Activated CD4-positive, alpha-beta T cell treated with anti-CD3 and anti-CD28 coated beads for 1 hour (primary cell): ENCODE measurements around the gene ADAMTS6.
"Not testable (repeated sequence)": the region's sequence is repeated elsewhere in the genome, so short reads cannot be mapped to it uniquely, and the experiment has no call there.

Experiments used
- DNase-seq: peaks from one replicate; pipeline ENCODE4 v3.0.0-alpha.2; 2020

Gene ADAMTS6, protein sequence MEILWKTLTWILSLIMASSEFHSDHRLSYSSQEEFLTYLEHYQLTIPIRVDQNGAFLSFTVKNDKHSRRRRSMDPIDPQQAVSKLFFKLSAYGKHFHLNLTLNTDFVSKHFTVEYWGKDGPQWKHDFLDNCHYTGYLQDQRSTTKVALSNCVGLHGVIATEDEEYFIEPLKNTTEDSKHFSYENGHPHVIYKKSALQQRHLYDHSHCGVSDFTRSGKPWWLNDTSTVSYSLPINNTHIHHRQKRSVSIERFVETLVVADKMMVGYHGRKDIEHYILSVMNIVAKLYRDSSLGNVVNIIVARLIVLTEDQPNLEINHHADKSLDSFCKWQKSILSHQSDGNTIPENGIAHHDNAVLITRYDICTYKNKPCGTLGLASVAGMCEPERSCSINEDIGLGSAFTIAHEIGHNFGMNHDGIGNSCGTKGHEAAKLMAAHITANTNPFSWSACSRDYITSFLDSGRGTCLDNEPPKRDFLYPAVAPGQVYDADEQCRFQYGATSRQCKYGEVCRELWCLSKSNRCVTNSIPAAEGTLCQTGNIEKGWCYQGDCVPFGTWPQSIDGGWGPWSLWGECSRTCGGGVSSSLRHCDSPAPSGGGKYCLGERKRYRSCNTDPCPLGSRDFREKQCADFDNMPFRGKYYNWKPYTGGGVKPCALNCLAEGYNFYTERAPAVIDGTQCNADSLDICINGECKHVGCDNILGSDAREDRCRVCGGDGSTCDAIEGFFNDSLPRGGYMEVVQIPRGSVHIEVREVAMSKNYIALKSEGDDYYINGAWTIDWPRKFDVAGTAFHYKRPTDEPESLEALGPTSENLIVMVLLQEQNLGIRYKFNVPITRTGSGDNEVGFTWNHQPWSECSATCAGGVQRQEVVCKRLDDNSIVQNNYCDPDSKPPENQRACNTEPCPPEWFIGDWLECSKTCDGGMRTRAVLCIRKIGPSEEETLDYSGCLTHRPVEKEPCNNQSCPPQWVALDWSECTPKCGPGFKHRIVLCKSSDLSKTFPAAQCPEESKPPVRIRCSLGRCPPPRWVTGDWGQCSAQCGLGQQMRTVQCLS (N-terminal part only)

DNA sequence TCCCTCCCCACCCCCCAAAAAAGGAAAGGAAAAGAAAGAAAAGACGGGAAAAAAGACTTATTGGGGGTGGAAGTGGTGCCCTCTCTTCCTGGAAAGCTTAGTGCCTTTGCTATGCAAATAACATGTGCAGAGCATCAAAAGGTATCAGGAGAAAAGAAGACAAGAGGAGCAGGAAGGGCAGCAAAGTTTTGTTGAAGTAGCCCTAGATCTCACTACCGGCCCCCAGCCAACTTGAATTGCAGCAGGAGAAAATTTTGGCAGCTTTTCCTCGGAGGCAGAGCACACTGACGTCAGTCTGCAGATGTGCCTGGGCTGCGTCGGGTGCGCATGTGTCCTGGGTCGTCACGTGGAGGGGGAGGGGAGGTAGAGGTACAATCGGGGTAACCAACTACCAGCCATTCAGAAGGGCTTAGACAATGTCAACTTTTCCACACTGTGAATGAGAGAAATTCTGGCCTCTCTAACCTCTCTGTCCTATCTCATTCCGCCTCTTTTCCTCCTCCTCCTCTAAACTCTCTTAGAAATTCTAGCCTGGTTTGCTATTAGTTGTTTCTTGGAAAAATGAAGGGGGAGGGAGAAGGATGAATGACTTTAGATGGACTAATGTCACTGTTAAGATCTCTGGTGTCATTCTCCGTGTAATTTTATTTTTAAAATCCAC lies at the start of gene ADAMTS6:
Gene ADAMTS6, minus strand, starts transcription at position 286 of the 661 bp plus-strand sequence. CDS start 8,247 bp downstream, outside the sequence.
- DNase-seq: peak; percentile 66

DNA sequence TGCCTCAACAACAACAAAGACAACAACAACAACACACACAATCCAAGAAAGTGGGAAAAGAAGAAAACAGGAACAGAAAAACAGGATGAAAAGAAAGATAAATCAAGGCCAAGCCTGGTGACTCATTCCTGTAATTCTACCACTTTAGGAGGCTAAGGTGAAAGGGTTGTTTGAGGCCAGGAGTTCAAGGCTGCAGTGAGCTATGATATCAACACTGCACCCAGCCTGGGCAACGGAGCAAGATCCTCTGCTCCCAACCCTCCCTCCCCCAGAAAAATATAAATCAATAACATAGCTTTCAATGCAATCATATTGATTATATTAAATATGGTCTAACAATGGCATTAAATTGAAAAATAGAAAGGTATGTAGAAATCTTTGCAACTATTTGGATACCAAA lies 49.2 kb upstream of the ADAMTS6 start:
- DNase-seq: no peak

DNA sequence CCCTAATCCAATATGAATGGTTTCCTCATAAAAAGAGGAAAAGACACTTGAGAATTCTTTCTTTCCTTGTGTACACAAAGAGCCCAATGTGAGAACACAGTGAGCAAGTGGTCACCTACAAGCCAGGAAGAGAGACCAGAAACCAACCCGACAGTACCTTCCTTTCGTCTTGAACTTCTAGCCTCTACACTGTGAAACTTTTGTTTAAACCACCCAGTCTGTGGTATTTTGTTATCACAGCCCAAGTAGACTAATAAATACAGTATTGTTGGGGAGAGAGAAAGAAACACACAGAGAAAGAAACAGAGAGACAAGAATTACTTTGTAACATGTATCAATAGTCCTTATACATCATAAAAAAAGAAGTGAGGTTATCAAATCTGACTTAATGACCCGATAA lies 44.0 kb upstream of the ADAMTS6 start:
- DNase-seq: no peak

DNA sequence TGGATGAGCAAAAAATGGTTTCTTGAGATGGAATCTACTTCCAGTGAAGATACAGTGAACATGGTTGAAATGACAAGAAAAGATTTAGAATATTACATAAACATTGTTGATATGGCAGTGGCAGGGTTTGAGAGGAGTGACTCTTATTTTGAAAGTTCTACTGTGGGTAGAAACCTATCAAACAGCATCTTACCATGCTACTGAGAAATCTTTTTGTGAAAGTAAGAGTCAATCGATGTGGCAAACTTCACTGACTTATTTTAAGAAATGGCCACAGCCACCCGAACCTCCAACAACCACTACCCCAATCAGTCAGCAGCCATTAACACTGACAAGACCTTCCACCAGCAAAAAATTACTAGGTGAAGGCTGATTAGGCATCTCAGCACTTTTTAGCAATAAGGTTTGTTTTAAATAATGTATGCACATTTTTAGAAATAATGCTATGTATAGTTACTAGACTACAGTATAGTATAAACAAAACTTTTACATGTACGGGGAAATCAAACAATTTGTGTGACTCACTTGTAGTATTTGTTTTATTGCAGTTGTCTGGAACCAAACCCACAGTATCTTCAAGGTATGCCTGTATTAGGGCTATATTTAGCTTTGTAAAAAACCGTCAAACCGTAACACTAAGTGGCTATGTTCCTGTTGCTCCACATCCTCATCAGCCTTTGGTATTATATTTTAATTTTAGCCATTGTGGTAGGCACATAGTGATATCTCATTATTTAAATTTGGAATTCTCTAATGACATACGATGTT lies 30.6 kb upstream of the ADAMTS6 start:
- no peak for DNase-seq

DNA sequence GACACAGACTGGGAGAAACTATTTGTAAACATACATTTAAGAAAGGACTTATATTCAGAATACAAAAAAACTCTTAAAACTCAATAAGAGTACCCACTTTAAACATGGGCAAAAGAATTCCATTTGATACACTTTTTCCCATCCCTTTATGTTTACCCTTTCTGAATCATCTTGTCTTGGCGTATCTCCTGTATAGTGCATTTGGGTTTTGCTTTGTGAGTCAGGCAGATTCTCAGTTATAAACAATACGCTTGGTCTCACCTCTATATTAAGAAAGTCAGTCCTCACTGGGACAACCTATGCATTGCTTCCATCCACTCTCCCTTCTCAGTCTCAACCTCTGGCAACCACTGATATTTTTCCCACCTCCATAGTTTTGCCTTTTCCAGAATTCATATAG lies 27.3 kb upstream of the ADAMTS6 start:
- DNase-seq: no peak

DNA sequence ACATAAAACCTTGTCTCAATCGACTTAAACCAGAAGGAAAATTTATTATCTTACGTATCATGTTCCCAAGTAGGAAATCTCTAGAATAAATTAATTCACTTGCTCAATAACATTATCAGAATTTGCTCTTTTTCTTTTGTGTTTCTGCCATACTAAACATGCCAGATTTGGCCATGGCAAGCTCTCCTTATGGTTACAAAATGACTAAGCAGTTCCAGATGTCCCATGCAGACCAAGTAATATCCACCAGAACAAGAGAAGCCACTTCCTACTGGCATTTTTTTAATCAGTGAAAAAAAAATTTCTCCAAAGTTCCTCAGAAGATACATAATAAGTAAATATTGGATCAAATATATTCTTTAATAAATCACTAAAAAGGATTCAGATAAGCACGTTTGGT lies 25.2 kb upstream of the ADAMTS6 start:
- DNase-seq: no peak

DNA sequence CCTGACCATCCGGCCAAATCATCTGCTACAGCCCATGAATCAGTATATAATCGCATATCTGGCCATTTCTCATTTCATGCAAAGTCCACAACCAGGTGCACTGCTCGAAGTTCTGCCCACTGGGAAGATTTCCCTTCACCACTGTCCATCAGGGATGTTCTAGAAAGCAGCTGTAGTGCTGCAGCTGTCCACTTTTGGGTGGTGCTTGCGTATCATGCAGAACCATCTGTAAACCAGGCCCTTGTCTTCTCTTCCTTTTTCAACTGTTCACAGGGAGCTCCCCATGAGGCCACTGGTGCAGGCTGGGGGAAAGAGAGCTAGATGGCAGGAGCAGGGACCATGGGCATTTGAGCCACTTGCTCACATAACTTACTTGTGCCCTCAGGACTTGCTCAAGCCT lies 7.4 kb upstream of the ADAMTS6 start:
- no peak for DNase-seq

DNA sequence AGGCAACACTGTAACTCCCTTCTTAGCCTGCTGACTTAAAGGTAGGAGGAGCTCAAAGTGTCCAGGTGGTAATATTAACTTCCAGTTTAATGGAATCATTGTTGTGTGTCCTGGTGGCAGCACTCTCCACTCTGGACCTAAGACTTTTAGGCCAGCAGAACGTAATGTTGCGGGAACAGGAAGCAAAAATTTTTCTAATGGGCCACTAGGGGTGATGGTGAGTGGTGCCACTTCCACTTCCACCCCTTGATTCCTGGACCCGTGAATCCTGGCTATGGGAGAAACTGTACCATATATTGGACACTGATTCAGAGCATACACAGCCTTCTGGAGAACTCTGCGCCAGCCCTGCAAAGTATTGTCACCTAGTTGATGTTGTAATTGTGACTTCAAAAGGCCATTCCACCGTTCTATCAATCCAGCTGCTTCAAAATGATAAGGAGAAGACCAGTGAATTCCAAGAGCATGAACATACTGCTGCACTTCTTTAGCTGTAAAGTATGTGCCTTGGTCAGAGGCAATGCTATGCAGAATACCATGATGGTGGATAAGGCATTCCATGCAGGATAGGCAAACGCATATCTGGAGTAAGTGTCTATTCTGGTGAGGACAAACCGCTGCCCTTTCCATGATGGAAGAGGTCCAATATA lies 6.4 kb upstream of the ADAMTS6 start:
- not testable (repeated sequence) for DNase-seq

DNA sequence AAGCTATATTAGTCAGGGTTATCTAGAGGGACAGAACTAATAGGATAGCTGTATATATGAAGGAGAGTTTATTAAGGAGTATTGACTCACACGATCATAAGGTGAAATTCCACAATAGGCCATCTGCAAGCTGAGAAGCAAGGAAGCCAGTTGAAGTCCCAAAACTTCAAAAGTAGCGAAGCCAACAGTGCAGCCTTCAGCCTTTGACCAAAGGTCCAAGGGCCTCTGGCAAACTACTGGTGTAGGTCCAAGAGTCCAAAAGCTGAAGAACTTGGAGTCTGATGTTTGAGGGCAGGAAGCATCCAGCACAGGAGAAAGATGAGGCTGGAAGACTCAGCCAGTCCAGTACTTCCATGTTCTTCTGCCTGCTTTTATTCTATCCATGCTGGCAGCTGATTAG lies 5.1 kb upstream of the ADAMTS6 start:
- DNase-seq: not testable (repeated sequence)

DNA sequence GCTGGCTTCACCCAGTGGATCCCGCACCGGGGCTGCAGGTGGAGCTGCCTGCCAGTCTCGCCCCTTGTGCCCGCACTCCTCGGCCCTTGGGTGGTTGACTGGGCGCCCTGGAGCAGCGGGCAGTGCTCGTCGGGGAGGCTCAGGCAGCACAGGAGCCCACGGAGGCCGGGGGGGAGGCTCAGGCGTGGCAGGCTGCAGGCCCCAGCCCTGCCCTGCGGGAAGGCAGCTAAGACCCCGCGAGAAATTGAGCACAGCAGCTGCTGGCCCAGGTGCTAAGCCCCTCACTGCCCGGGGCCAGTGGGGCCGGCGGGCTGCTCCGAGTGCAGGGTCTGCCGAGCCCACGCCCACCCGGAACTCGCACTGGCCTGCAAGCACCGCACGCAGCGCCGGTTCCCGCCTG lies 3.7 kb upstream of the ADAMTS6 start:
- no peak for DNase-seq

DNA sequence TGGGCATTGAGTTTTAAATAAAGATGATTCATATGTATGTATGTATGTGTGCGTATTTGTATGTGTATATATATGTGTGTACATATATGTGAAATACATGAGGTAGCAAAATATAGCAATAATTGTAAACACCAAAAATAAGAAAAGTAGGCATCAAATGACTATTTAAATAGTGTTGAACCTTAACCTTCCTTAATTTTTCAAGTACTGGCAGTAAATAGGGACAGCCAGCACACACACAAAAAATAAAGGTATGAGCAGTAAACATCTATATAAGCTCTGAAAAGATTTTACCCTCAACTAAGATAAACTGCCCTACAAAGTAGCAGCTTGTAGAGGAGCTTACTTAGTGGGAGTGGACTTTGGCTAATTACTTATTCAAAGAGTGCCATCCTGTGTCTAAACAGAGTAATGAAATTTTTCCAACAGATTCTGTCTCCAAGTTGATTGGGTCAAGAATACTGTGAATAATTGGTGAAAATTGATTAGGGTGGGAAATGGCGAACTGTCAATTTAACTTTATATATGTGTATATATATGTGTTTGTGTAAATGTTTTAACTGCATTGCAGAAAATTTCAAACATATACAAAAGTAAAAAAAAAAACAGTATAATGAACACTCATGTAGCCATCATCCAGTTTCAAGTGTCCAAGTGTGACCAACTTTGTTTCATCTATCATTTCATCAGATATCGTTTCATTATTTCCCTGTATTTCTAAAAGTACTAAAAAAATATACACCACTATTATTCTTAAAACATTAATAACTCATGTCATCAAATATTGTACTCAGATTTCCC lies 2.0 kb upstream of the ADAMTS6 start:
- no peak for DNase-seq

DNA sequence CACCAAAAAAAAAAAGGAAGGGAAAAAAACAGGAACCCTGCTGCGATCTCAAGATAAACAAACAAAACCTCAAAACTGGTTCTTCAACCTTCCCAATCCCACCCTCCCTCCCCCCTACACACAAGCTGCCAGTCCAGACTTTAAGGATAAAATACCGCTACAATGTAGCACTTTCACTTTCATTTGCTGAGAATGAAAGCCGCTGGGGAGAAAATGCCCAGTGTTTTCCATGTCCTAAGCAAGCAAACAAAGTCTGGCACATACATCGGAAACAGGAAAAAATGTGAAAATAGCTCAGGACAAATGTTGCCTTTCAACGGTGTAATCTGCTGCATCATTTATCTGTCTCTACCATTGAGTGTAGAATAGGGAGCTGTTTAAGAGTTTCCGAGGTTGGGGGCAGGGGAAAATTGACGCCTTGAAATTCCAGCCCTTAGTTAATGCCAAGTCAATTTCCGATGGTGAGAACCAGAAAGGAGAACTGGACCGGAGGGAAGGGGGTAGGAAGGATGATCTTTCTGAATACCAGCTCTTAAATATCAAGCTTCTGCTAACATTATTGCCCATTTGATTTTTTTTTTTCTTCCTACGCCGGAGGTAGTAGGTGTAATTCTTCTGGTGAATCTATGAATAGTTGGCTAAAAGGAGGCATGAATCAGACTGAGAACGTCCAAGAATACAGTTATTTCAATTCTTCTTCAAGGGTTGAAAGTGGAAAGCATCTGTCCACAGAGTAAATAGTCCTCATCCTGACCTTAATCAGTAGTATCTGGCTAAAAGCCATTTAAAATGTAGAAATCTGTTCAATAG lies 1.2 kb upstream of the ADAMTS6 start:
- no peak for DNase-seq

DNA sequence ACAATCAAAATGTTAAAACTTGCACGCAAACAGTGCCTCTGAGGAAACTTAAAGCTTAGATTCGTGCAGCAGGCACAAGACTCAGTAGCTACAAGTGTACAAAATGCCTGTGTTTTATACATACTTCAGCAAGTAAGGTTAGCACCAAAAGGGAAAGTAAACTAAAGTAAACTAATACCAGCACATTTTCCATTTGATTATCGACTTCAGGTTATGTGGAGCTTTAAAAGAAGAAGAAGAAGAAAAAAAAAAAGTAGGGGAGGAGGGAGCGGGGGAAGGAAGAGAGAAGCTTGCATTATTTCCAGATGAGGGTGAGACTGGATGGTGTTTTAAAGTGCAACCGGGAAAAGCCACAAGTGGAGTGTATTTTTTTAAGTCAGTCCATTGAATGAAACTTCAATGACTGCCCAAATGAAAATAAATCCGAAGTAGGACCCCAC lies 596 bp upstream of the ADAMTS6 start:
- DNase-seq: no peak

DNA sequence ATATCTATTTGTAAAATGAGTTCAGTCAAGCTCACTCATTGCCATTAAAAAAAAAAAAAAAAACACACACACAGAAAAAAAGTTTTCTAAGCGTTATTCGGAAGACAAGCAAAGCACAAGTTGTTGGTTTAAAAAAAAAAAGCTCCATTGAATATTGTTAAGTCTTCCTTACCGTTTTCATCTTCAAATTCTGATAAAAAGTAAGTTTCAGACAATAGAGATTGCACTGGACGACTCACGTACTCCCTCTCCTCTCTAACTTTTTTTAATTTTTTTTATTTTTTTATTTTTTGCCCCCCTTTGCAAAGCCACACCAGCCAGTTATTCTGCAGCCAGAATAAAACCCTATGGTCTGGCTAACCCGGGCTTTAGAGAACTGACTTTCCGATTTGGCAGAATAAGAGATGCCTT lies 544 bp downstream of the ADAMTS6 start:
- DNase-seq: no peak

DNA sequence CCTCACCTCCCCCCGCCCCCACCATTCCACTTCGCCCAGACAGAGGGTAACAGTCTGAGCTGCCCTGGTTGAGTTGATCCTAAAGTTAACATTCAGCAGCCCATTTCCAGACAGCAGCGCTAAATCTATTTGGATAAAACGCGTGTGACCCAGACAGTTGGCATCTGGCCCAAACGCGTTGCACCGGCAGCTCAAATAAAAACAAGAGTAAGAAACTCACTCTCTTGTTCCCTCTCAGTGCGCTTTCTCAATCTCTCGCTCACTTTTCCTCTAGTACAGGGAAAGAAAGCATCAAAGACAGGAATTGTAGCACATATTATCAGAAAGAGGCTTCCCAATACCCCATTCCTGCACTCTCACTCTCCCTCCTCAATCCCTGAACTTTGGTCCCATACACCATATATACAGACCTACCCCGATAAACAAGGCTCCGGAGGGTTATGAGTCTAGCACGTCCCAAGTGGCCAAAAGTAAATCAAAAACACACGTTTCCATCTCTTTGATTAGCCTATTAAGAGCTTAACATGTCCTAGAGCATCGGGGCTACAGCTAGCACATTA lies 1.3 kb downstream of the ADAMTS6 start:
- DNase-seq: no peak

DNA sequence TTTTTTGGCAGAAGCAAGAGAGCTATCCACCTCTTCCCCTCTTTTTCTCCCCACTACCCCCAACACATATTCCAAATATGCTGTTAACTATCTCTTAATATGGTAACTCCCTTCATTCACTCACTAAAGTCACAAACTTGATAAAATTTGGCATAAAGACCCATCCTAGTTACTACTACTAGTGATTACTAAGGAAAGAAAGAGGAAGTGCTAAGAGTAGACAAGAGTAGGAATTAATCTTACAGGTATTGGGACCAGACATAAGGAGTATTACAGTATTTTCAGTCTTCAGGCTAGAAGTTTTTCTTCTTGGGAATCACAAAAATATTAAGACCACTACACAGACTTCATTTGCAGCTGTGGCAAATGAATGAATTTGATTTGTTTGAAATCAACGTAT lies 2.2 kb downstream of the ADAMTS6 start:
- DNase-seq: no peak

DNA sequence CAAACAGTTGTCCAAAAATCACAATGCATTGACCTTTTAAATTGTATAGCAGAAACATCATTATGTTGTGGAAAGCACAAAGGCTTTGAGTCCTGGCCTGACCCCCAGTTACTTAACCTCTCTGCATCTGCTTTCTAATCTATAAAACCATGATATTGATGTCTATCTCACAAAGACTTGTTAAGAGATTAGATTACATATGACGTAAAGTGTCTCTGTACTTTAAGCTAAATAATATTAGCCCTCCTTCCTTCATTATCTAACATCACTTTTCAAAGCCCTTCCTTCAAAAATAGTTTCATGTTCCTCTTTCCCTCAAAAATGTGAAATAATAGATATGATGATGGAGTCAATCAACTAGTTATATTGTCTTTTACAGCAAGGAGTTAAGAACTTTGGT lies 3.4 kb downstream of the ADAMTS6 start:
- DNase-seq: no peak

DNA sequence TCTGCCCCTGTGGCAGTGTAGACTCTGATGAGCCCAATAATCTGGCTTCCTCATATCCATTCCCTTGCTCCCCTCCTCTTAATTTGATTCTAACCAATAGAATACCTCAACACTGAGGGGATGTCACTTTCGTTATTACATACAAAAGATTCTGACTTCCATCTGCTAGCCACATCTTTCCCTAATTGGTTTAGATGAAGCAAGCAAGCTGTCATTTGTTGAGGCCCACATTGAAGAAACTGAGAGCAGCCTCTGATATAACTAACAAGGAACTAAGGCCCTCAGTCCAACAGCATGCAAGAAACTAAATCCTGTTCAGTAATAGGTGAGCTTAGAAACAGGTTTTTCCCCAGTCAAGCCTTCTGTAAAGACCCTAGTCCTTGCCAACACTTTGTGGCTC lies 5.8 kb downstream of the ADAMTS6 start:
- no peak for DNase-seq

DNA sequence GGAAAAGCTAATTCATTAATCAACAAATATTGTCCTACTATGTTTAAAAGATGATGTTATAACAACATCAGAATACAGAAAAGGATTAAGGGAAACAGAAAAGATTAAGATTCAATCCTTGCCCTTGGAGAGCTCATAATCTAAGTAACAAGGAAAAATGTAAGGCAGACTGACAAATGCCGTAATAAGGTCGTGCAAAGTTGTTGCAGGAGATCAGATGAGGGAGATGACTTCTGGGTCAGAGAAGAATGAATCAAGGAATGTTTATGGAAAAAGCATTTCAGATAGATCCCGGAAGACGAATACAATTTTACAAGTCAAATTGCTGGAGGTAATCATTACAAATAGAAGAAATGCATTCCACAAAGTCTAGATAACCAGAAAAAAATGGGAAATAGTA lies 6.4 kb downstream of the ADAMTS6 start:
- no peak for DNase-seq
